GM13976 (cell line): Measurements from ENCODE around the gene MICAL2.

Experiments
- DNase-seq: peaks from one replicate; pipeline ENCODE4 v3.0.0; 2012; ENCODE audit warnings: low spot score
- in situ Hi-C: fragments of 300-500 bp; cut with MboI; formaldehyde crosslinking; loops from one replicate; pipeline ENCODE4 v1.12.0; 2022; ENCODE audit warnings: low sequenced_read_pairs, mixed read lengths, inconsistent platforms; ENCODE audit not compliant: unreplicated experiment
- TF ChIP-seq, protein P1 (sequence below): IDR thresholded peaks from 2 replicates; pipeline ENCODE4 v1.5.1; 2012; ENCODE audit warnings: borderline replicate concordance, mild to moderate bottlenecking; ENCODE audit not compliant: insufficient read depth; ENCODE audit errors: extremely low read depth, missing control alignments, control extremely low read depth

The MICAL2 gene

DNA sequence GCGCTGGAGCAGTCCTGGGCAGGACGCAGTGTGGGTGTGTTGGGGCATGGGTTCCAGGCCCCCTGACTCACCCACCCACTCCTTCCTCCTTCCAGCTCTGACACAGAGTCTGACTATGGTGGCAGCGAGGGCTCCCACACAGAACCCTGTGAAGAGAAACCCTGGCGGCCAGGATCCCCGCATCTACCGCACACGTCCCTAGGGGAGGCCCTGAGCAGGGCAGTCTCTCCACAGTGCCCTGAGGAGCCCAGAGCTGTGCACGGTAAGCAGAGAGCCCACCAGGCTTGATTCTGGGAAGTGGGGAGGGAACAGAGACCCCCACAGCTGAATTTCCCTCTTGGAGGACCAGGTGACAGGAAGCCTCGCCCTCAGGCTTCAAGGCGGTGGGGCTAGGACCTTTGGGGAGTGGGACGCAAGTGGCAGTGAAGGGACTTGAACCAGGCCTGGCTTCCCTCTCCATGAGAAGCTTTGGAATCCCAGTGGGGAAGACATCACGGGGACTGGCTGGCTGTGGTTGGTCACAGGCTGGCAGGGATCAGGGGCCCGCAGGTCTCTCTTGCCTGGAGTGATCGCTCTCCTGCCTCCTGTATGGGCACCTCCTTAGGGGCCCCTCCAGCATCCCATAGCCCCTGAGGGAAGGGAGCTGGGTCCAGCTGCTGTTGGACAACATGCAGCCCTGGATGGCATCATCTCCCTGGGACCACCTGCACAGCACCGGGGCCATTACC, 170.6 kb downstream of the MICAL2 start:
- in situ Hi-C loops, result loop anchor here (10.0 kb wide), 1 partner anchor 236 kb away; no protein-coding TSS in a partner anchor
- TF ChIP-seq, protein P1, sequence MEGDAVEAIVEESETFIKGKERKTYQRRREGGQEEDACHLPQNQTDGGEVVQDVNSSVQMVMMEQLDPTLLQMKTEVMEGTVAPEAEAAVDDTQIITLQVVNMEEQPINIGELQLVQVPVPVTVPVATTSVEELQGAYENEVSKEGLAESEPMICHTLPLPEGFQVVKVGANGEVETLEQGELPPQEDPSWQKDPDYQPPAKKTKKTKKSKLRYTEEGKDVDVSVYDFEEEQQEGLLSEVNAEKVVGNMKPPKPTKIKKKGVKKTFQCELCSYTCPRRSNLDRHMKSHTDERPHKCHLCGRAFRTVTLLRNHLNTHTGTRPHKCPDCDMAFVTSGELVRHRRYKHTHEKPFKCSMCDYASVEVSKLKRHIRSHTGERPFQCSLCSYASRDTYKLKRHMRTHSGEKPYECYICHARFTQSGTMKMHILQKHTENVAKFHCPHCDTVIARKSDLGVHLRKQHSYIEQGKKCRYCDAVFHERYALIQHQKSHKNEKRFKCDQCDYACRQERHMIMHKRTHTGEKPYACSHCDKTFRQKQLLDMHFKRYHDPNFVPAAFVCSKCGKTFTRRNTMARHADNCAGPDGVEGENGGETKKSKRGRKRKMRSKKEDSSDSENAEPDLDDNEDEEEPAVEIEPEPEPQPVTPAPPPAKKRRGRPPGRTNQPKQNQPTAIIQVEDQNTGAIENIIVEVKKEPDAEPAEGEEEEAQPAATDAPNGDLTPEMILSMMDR, result no peak

DNA sequence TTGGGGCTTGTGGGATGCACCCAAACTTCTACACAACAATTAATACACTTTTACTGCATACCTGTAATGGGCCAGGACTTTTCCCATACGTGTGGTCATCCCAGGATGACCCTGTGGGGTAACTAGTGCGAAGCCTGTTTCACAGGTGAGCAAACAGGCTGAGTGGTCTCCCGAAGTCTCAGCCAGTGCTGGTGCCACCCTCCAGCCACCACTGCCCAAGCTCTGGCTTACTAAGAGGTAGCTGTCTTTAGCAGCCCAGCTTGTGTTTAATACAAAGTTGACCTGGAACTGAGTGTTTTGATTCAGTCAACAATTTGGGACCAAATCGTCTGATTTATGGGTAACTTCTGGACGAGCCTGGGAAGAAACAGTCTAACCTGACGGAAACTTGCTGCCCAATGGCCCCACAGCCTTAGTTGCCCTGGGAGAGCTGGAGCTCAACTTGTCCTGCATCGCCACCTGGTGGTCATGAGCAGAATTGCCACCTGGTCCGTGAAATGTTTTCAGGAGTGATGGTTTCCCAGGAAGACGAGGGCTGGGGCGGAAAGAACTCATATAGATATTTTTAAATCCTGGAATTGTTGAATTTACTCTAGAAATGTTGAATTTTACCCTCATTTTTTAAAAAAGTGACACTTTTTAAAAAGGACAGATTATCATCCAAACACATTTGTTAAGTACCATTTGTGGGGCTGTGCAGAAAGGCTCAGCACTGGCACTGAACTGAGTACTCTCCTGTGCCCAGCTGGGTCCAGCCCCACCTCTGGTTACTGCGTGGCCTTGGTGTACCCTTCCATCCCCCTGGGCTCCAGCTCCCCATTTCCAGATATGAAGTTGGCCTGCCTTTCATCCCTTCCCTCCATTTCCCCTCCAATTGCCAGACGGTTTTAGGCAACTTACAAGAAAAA, 171.4 kb downstream of the MICAL2 start:
- TF ChIP-seq, protein P1, result peak; percentile 93
- in situ Hi-C loops, result loop anchor here (10.0 kb wide), 1 partner anchor 237 kb away; no protein-coding TSS in a partner anchor
- DNase-seq, result peak; percentile 86

More for the DNA sequence above, 170.6 kb downstream of the MICAL2 start:
- peak; percentile 20 for DNase-seq

DNA sequence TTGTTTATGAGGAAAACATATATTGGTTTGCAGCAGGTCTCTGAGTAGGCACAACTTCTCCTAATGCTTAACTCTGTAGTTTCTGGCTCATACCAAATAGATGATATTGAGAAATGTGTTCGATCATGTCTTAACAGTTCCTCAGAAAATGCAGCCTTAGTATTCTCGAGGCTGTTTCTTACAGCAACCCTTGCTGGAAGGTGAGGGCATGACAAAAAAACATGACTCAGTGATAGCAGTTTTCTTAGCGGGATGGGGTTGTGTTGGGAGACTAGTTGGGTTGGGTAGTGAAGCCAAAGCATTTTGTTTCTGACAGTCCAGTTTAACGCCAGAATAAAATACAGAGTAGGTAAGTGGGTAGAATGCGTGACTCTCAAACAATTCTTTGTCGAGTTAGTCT, 172.3 kb downstream of the MICAL2 start:
- TF ChIP-seq, protein P1, result no peak
- in situ Hi-C loops, result loop anchor here (10.0 kb wide), 1 partner anchor 238 kb away; no protein-coding TSS in a partner anchor
- DNase-seq, result peak; percentile 2

DNA sequence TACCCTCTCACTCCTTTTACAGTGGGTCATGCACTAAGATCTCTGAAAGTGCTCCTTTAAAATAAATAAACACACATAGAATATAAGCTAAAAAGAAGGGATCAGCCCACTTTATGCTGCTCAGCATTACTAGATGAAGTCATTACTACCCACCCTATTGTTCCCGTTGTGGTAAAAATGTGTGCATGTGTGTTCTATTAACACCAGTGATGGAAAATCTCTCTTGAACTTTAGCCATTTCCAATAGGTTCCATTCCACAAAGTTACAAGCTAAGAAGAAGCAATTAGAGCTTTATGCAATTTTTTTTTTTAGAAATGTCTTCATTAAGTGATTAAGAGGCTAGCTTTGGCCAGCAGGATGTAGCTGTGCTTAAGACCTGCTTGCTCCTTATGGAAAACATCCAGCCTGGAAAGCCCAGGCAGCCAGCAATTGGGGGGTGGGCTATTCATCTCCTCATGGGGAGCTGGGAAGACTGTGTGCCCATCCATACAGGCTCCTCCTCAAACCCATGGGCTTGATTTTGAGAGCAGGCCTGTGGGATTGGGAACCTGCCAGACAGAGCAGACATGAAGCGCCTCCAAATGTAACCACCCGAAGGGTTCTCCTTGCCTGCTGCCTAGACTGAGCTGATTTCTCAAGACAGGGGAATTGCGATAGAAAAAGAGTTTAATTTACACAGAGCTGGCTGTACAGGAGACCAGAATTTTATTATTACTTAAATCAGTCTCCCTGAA, 174.1 kb downstream of the MICAL2 start:
- in situ Hi-C loops, result loop anchor here (10.0 kb wide), 1 partner anchor 240 kb away; no protein-coding TSS in a partner anchor
- DNase-seq, result no peak
- TF ChIP-seq, protein P1, result no peak

DNA sequence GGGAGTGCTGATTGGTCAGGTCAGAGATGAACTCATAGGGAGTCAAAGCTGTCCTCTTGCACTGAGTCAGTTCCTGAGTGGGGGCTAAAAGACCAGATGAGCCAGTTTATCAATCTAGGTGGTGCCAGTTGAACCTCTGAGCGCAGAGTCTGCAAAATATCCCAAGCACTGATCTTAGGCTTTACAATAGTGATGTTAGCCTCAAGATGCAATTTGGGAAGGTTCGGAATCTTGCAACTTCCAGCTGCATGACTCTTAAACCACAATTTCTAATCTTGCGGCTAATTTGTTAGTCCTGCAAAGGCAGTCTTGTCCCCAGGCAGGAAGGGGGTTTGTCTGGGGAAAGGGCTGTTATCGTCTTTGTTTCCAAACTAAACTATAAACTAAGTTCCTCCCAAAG, 174.7 kb downstream of the MICAL2 start:
- in situ Hi-C loops, result loop anchor here (10.0 kb wide), 1 partner anchor 240 kb away; no protein-coding TSS in a partner anchor
- TF ChIP-seq, protein P1, result no peak
- DNase-seq, result no peak

DNA sequence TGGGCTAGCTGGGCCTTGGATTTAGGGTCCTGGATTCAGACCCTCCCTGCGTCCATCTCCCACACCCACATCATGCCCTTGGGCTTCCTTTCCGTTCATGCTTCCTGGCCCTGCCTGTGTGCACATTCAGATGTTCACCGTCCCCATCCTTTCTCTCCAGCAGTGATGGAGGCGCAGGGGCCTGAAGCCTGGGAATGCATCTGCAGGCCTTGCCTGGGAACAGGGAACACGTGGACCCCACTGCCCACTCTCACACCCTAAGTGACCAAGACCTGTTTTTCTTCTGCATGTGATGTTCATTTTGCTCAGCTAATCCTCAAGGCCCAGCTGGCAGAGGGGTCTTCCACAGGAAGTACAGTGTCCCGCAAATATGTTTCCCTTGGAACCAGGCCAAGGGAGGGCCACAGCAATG, 175.4 kb downstream of the MICAL2 start:
- DNase-seq, result peak; percentile 4
- in situ Hi-C loops, result loop anchor here (10.0 kb wide), 1 partner anchor 241 kb away; no protein-coding TSS in a partner anchor
- TF ChIP-seq, protein P1, result no peak
